NCI-H1930 (cell line): ENCODE measurements around the gene GALK2.
A peak's percentile ranks its signal among the peaks of the same experiment; 100 is the strongest.
"Not testable (repeated sequence)": the region's sequence is repeated elsewhere in the genome, so short reads cannot be mapped to it uniquely, and the experiment has no call there.

Experiments
- DNase-seq, 2 experiments: peaks; one replicate each; lab custom pipeline; 2025; lab: John Stamatoyannopoulos, UW

Gene GALK2

DNA sequence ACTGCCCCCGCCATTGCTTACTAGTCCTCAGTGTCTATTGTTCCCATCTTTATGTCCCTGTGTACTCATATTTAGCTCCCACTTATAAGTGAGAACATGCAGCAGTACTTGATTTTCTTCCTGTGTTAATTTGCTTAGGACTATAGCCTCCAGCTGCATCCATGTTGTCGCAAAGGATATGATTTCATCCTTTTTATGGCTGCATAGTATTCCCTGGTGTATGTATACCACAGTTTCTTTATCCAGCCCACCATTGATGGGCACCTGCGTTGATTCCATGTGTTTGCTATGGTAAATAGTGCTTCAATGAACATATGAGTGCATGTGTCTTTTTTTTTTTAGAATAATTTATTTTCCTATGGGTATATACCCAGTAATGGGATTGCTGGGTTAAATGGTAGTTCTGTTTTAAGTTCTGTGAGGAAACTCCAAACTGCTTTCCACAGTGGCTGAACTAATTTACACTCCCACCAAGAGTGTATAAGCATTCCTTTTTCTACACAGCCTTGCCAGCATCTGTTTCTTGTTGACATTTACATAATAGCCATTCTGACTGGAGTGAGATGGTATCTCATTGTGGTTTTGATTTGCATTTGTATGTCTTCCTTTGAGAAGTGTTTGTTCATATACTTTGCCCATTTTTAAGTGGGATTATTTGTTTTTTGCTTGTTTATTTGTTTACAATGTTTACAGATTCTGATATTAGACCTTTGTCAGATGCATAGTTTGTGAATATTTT lies 53.7 kb downstream of the GALK2 start:
- no peak for DNase-seq

DNA sequence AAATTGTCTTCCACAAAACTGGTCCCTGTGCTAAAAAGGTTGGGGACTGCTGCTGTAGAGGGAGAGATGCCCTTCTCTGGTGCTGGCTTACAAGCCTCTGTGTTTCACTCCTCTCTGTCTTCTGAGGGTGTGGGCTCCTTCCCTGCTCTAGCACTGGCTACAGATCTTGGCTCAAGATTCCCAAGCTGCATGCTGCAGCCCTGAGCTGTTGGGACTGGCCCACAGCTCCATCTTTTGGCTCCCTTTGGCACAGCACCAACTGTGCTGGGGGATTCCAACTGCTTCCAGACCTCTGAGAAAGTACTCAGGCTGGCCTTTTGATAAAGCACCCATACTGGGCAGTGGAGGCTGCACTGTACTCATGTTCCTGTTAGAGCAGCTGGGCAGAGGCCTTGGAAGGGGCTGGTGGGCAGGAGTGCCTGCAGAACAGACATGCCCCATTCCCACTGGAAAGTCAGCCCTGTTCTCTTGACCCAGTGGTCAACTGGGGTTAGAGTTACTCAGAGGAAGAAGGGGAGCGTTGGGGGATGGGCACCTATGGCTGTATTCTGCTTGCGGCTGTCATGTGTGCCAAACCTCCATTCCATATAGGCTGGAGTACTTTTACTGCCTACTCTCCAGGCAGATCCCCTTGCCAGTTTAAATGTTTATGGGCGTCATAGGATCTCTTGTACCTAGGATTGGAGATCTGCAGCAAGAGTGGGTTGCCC lies 55.7 kb downstream of the GALK2 start:
- DNase-seq = peak in 1 of 2 experiments; percentile 1

DNA sequence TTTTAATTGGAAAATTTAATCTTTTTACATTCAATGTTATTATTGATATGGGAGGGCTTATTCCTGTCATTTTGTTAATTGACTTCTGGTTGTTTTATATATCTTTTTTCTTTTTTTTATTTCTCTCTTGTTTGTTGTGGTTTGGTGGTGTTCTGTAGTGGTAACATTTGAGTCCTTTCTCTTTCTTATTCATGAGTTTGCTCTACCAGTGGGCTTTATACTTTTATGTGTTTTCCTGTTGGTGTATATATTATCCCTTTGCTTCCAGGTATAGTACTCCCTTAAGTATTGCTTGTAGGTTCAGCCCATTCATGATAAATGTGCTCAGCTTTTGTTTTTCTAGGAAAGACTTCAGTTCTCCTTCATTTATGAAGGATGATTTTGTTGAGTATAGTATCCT lies 57.6 kb downstream of the GALK2 start:
- no peak for DNase-seq

DNA sequence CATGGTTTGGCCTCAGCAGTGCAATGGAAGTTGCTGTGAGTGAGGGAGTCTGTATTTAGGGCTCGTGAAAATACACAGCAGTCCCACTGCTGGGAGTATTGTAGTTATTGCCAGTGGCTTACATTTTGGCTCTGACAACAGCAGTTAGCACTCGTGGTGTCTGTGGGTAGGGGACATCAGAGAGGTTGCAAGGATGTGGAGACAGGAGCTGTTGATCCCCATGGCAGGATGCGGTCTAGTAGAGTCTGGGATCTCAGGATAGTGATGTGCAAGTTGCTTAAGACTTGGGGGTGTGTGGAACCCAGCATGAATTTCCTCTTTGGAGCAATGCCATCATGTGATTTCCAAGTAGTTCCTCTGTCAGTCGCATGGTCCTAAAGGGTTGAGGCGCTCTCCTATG lies 59.9 kb downstream of the GALK2 start:
- no peak for DNase-seq

DNA sequence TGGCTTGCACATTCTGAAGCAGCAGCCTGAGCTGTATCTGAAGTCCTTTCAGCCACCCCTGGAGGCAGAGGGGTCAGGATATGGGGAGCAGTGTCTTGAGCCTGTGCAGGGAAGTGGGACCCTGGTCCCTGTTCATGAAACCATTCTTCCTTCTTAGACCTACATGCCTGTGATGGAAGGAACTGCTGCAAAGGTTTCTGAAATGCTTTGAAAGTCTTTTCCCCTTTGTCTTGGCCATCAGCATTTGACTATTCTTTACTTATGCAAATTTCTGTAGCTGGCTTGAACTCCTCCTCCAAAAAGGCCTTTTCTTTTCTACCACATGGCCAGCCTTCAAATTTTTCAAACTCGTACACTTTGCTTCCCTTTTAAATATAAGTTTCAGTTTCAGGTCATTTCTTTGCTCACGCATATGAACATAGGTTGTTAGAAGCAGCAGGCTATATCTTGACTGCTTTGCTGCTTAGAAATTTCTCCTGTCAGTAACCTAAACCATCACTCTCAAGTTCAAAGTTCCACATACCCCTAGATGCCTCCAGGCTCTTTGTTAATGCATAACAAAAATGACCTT lies 62.3 kb downstream of the GALK2 start:
- DNase-seq = no peak

DNA sequence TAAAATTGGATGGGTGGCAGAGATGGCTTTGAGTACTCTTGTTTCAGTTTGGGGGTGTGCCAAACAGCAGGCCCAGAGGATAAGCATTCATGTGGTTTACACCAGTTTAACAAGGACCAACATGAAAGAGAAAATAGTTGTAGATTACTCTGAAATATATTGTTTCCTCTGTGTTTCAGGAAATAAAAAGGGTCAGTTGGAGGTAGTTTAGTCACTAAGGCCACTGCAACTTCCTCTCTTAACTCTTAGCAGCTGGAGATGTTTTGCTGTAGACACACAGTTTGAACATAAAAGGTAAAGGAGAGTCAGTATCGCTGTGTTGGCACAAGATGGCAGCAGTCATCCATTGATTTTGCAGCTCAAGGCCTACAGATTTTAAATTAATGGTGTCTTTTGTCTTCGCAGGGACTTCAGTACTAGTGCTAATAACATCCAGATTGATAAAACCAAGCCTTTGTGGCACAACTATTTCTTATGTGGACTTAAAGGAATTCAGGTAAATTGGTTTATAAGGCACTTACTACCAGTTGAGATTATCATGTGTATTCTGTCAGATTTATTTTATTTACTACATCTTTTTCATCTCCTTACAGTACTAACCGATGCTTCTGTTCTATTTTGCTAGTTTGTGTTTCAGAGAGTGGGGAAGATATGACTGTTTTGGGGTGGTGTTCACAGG lies 65.5 kb downstream of the GALK2 start:
- peak in 1 of 2 experiments; percentile 3 for DNase-seq

DNA sequence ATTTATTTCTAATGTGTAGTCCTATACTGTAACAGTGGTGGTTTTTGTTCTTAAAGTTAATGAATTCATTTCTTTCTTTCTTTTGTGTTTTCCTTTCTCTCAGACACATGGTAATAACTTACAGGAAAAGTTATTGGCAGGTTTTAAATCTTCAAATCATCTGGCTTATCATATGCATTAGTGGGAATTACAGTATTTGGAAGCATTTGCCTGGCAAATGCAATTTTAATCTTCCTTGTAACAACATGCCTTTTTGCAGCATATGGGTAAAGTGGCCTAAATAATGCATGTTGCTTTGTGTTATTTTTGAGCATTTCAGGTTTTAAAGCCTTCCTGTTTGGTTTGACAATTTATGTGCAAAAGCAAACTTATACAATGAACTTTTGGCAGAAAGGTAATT lies 66.8 kb downstream of the GALK2 start:
- DNase-seq = no peak

DNA sequence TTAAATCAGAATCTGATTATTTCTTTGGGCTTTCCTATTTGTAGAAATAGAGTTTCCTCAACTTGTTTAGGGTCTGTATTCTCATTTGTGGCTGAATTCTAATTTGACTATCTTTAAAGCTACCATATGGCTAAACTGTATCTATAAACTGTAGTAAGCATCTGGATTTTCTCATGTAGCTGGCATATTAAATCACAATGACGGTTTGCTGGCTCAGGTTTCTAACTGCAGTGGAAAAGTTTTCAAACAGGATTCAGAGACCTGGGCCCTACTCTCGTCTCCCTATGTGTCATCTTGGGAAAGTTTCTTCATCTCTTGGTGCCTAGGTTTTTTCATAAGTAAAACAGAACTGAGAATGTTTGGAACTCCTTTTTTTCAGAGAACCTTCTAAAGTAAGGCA lies 68.3 kb downstream of the GALK2 start:
- DNase-seq = no peak

DNA sequence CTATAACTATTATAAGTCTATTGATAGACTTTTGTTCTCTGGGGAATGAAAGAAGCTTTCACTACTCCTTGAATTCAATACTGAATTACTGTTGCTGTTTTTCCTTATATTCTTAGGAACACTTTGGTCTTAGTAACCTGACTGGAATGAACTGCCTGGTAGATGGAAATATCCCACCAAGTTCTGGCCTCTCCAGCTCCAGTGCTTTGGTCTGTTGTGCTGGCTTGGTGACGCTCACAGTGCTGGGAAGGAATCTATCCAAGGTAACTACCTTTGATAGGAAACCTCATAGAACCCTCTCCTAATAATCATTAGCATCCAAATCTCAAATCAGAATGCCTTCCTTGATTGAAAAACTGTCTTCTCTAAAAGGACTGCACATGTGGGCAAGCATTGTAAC lies 69.1 kb downstream of the GALK2 start:
- DNase-seq = no peak

DNA sequence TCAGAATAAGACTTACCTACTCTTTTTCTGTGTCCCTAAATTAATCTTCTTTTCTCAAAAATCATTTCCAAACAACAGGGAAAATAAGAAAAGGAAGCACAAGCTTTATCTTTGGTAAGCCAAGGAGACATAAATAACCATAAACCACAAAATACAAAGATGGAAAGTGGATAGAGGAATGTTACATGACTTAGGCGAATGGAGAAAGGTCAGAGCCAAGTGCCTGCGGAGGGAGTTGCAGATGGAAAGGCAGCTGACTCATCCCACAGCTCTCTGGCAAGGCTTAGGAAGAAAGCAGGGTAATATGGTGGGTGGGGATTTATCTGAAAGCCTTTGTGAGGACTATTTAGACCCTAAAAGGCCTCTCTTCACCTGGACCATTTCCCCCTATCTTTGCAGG lies 72.8 kb downstream of the GALK2 start:
- DNase-seq = no peak

DNA sequence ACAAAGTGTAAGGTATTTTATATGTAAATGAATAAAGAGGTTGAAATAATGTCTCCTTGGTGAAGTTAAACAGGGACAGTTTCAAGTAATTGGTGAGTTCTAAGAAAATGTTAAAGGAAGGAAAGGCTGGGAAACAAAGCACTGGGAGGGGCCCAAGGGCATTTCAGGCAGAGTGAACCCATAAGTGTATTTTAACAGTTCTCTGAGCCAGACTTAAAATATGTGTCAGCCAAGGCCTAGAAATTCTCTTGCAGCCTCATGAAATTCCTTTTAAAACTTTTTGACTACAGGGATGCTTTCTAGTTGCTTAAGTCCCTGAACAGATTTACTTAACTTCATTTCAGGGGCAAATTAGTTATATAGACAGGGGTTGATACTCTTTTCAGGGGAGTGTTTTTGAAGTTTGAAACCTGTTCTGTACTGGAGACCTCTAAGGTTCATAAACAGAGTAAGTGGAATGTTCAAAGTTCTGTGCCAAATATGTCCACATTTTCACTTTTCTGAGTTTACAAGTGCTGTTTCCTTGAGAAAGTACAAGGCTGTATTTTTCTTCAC lies 77.6 kb downstream of the GALK2 start:
- DNase-seq = no peak

DNA sequence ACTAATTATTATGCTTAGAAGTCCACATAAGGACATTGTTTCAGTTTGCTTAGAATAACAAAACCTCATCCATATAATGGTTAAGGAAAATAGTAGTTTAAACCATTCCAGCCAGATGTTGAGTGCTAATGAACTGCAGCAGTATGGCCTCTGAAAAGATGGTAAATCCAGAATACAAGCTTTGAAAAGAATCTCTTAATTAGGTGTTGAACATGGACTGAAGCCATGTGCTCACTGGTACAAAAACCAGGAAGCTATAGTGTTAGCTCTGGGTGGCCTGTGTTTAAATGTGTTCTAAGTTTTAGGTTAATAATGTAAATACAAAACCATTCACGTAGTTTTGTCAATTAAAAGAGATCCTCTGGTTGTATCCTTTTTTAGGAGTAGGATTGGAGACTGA lies 78.2 kb downstream of the GALK2 start:
- DNase-seq = no peak

DNA sequence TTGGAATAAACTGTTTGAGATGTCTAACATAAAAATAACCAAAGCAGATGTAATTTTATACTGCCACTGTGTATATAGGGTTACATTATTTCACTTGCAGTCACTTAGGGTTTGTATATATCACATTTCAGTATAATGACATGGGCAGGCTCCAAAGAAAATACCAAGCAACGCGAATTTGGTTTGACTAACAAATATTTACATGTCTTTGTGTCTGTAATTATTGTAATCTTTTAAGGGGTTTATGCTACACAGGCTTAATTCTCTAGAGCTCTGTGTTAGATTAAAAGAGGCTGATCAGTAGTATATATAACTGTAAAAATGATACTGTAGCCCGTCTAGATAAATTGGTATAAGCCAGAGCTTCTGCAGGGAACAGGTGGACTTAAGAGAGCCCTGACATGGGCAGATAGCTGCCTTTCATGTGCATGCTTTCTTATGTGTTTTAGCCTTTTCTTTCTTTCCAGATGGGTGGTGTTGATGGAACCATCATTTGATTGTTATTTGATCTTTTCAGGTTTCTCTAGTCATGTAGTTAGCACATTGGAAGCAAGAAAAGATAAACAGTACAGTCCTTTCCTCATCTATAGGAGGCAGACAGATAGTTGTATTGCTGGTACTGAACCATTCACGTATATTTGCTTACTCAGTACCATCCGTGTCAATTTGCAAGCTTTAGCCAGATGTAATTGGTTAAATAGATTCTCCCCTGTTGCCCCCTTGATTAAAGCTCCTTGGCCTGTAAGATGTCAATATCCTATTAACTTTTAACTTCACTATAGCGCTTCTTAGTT lies 86.1 kb downstream of the GALK2 start:
- DNase-seq = peak; percentile 72 to 90

DNA sequence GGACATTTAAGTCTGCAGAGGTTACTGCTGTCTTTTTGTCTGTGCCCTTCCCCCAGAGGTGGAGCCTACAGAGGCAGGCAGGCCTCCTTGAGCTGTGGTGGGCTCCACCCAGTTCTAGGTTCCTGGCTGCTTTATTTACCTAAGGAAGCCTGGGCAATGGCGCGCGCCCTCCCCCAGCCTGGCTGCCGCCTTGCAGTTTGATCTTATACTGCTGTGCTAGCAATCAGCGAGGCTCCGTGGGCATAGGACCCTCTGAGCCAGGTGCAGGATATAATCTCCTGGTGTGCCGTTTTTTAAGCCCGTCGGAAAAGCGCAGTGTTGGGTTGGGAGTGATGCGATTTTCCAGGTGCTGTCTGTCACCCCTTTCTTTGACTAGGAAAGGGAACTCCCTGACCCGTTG lies 95.1 kb downstream of the GALK2 start:
- not testable (repeated sequence) for DNase-seq

DNA sequence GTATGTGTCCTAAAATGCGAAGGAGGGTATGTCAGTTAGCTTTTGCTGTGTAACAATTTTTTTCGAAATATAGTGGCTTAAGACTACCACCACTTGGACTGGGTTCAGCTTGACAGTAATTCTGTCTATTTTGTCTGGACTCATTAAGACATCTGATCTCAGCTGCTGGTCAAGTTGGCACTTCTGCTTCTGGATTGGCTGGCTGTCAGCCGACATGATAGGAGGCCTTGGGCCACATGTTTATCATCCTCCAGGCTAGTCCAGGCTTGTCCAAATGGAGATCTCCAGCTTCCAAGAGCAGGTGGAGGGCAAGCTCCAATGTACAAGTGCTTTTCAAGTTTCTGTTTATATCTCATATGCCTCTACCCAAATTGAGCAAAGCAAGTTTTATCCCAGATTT lies 95.9 kb downstream of the GALK2 start:
- no peak for DNase-seq

DNA sequence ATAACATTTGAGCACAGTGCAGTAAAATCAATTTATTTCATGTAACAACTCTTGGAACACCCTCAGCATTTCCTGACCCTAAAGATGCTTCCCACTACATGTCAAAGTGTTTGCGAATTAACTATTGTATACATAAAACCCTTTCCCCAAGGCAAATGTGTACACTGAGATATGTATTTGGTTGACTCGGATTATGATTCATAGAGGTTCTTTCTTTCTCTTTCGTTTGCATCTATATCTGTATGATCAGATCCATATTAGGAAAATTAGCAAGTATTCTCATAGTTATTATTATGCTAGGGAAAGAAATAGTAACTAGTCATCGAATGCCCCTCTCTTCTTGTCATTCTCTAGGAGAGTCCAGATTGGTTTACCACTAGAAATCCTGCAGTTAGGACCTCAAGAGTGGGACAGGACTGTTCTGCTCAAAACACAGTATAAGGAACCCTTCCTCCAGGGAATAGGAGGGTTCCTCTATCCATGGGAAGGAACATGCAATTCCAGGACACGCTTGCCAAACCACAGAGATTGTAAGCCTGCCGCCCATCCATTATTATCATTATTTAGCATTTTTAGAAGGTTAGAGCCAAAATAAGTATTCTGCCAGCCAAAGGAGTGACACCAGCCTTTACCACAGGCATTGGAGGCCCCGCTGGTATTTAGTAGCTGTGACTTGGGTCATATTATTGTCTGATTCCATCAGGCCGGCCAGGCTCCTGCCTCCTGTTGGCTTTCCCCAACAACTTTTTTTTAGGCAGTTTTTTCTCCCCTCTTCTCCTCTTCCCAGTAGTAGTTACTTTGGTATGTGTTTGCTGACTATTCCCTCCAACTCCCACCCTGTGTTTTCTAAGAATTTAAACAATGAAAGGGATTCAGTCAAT lies 100.7 kb downstream of the GALK2 start:
- DNase-seq = no peak

DNA sequence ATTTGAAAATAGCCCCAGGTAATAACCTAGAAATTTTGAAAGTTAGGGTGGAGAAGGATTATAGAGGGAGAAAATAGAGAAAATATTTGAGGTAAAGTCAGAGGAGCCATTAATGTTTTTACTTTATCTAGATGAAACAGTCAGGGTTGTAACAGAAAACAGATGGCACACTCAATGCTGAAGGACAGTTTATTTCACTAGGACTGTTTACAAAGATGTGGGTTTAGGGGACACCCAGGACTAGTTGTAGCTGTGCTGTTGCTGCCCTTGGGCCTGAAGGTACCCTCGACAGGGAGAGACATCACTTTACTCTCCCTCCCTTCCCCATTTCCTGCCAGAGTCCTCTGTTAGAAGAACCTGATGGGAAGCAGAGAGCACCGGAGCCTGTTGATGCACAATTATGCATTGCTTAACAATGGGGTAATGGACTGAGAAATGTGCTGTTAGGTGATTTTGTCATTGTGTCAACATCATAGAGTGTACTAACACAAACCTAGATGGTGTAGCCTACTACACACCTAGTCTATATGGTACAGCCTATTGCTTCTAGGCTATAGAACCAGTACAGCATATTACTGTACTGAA lies 103.8 kb downstream of the GALK2 start:
- DNase-seq = no peak

DNA sequence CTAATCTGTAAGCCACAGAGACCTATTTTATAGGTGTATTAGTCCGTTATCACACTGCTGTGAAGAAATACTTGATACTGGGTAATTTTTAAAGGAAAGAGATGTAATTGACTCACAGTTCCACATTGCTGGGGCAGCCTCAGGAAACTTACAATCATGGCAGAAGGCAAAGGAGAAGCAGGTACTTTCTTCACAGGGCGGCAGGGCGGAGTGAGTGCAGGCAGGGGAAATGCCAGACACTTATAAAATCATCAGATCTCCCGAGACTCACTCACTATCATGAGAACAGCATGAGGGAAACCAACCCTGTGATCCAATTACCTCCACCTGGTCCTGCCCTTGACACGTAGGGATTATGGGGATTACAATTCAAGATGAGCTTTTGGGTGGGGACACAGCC lies 108.7 kb downstream of the GALK2 start:
- DNase-seq = no peak

DNA sequence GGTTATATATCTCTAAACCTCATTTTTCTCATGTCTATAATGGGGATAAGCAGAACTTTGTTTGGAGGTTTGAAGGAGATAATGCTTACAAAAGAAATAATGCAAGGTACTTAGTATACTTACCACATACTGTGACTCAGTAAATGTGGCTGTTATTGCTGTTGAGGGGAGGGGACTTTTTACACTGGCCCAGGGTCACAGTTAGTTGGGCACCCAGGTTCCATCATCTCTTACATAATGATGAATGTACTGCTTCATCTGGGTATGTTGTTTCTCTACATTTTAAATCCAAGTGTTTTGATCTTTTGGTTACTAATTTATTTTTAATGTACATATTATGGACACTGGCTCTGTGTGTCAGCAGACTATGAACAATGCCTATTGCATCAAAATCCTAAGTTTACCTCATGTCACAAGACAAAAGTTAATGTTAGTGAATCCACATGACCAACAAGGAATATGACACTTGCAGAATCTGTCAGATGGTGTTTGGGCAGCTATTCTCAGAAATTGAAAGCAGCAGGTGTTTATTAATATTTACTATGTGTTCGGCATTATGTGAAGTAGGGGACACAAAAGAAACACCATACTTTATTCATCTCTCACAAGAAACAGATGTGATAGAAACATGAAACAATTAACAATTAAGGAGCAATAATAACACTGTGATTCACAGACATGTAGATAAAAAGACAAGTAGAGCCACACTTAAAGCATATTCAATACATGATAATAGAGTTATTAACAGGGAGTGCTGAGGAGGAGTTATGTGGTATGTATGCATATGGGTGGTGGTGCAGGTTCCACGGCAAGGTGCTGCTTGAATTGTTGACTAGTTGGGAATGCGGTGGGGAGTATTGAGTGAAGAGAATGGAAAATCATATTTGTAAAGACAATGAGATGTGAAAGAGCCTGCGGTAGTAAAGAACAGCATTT lies 109.7 kb downstream of the GALK2 start:
- no peak for DNase-seq
